GM18502 (cell line): ENCODE data around the gene MAOA.

ENCODE experiments used
- ATAC-seq: cut with Tn5 transposase; IDR thresholded peaks from one replicate; pipeline ENCODE4 v1.9.1; 2021; ENCODE audit warnings: mild to moderate bottlenecking; ENCODE audit not compliant: unreplicated experiment, poor library complexity

MAOA gene

DNA sequence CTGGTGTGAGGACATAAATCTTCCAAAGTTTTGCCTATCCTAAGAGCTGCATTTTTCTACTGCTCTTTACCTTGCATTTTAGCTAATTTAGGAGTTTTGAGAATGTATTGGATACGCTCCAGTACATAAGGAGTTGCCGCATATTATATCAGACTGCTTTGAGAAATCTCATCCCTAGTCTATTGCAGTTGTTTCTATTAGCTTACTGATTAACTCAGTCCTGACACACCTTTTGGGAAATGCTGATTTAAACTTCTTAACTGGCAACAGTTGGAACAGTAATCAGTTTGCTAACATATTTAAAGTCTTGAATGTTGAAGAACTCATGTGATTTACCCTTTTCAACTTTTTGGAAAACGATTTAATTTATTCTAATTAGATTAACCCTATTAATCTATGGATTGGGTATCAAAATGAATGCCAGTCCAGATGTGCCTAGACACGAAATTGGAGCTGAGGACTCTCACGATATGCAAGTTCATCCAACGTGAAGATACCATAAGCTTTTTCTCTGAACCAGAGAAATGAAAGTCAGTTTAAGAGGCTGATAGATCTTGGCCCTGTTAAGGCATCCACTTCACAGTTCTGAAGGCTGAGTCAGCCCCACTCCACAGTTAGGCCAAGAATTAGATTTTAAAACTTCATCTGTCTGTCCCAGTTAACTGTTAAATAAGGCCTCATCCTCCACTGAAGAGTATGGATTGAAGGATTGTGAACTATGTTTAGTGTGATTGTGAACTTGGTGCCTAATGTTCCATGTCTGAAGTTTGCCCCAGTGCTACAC is 90.0 kb downstream of the MAOA start:
- no peak for ATAC-seq

DNA sequence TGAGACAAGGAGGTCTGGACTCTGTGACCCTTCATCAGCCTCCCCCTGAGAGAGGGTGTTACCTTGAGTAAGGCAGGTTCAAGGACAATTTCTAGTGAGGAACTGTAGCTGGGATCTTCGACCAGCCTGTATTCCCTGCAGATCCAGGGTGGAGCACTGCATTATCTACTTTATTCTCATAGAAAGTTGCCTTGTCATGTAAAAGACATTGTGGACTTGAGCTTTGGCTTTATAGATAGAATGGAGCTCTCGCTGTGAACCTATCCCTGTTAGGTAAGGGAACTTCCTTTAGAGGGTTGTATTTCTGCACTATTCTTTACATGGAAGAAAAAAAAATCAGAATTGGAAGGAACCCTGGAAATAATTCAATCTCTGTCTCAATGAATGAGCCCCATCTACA is 91.4 kb downstream of the MAOA start:
- no peak for ATAC-seq

DNA sequence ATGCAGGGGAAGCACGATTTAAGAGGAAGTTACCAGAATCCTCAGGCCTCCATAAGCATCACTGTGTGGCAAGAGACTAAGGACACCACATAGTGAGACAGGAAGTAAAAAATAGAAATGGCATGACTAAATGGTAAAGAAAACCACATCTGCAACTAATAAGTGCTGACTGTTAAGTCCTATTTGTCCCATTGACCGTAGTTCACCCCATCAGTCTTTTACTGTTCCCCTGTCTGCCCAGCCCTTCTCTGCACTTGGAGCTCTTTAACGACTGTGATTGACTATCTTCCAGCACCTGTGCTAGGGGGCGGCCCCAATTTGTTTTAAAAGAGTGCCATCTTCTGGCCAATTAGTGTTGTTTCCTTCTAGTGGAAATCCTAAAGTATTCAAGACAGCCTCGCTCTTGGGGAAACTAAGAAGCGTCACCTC is 94.2 kb downstream of the MAOA start:
- ATAC-seq = peak; percentile 97

DNA sequence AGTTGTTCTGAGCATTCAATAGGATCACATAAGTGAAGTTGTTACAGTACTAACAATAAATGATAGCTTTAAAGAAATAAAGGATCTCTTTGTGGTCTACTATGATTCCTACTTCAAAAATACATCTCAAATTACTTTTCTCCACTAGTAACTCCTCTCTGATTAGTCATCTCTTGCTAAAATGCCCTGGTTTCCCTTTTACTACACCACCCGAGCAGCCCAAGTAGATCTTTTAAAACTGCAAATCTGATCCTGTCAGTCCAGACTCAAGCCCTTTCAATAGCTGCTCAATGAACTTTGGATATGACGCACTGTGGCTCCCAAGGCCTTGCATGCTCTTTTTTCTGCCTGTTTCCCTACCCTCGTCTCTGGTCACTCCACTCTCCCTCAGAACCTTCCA is 97.5 kb downstream of the MAOA start:
- ATAC-seq = no peak

DNA sequence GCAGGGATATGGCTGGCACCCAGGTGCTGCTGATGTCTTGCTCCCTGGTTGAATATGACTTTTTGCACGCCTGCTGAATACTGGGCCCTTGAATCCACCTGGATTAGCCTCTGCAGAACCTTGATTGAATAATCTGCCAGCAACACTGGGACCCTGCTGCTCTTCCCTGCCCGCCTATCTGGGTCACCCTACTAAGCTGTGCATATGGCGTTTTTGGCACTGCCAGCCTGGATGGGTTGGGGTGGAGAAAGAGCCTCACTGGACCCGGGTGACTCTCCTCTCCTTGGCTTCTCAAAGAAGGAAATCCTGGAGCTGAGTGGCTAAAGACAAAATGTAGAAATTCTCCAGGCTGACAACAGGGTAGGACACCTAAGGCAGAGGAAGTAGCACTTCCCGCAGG is 100.0 kb downstream of the MAOA start:
- no peak for ATAC-seq

DNA sequence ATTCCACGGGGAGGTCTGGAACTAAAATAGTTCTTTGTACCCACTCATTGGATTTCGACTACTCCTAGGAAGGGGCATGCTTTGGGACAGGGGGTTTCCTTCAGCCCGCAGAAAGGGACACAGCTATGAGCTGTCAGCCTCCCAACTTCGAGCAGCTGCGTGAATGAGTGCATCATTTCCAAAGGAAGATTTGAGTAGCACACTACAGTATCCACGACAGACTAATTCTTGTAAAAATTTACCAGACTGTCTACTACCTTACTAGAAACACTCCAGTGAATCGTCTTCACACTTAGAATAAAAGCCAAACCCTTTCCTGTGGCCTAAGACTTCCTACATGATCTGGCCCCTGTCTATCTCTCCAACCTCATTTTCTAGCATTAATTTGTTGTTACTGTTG is 101.9 kb downstream of the MAOA start:
- no peak for ATAC-seq

DNA sequence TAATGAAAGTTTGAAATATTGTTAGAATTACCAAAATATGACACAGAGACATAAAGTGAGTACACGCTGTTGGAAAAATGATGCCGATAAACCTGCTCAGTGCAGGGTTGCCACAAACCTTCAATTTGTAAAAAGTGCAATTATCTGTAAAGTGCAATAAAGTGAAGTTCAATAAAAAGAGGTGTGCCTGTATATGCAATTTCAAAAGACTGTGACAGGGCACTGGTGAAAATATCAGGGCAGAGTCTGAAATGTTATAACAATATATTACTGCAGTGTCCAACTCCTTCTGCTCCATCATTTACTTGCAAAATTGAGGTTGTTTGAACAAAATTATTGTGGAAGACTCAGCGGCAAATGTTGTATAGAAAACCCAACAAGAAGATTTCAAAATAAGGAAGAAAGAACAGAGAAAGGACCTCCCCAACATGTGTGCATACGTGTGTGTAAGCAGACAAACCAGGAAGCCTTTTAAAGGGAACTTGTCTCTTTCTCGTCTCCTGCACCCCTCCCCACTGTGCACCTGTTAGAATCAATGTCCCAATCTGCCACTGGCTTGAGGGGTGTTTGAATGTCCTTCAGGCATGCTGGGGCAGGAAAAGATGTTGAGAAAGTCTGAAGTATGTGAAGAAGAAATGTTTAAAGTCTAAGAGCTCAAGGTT is 130.0 kb downstream of the MAOA start:
- no peak for ATAC-seq
